H1 (cell line): ENCODE results near the gene TSEN54.

Source experiments
- CHD1 ChIP-seq: IDR thresholded peaks from 2 replicates; pipeline ENCODE4 v1.6.1; 2012; ENCODE audit warnings: low read depth, low read length, improper control_type of control experiment
- GABPA ChIP-seq: IDR thresholded peaks from 2 replicates; pipeline ENCODE4 v1.6.1; 2011; ENCODE audit warnings: mild to moderate bottlenecking, low read length, moderate library complexity, borderline replicate concordance; ENCODE audit not compliant: insufficient read depth
- MAFK ChIP-seq: IDR thresholded peaks from 2 replicates; pipeline ENCODE4 v1.6.1; 2012; ENCODE audit warnings: low read depth, mild to moderate bottlenecking, improper control_type of control experiment, low read length
- POLR2A ChIP-seq, 2 experiments: IDR thresholded peaks; 1 replicate in 1 of 2; 2 replicates in 1 of 2; pipeline ENCODE4 v1.6.1; 2011; ENCODE audit warnings: low read depth in 2 of 2, low read length in 2 of 2, mild to moderate bottlenecking in 2 of 2; ENCODE audit errors: control extremely low read depth in 1 of 2
- POLR2AphosphoS5 ChIP-seq: IDR thresholded peaks from 2 replicates; pipeline ENCODE4 v1.6.1; 2011; ENCODE audit warnings: low read depth, low read length
- RAD21 ChIP-seq, 2 experiments: IDR thresholded peaks in 1 of 2; conservative IDR thresholded peaks in 1 of 2; 2 replicates each; pipeline ENCODE4 v1.6.1; 2011; ENCODE audit warnings: low read depth in 2 of 2, low read length in 2 of 2, improper control_type of control experiment in 1 of 2, inconsistent platforms in 1 of 2, mild to moderate bottlenecking in 1 of 2, moderate library complexity in 1 of 2

DNA sequence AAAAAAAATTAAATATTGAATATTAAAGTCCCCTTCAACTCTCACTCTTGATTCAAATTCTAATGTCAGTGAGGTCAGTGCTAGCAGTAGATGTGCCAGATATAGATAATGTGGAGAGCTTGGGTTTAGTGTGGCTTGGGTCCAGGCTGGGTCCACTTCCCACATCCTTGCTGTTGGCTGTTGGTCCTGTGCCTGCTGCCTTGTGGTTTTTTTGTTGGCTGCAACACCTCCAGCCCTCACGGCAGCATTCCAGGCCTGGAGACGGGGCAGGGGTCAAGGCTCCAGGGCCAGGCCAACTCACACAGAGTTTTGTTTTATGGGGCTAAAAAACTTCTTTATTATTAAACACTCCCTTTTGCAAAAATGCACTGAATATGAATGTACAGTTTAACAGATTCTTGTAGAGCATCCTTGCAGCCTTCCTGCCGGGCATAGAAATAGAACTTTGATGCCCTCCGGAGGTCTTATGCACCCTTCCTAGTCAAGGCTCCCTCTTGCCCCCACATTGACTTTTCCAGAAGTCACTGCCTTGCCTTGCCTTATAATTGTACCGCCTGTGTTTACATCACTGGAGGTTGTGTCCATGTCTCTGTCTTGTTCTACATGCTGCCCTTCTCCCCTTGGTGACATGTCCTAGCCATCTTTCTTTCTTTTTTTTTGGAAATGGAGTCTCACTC is 45.7 kb downstream of the TSEN54 start:
- TF ChIP-seq RAD21 (IDR thresholded peaks at IDR 0.05 in 1 of 2, conservative IDR thresholded peaks at IDR 0.05 in 1 of 2; ENCODE audit: low read depth in 2 of 2, low read length in 2 of 2) = peak in 1 of 2 experiments; percentile 23; a peak in 1 of 4 replicates
- no peak for TF ChIP-seq CHD1
- no peak for TF ChIP-seq GABPA
- no peak for TF ChIP-seq MAFK
- no peak for TF ChIP-seq POLR2AphosphoS5
- no peak for TF ChIP-seq POLR2A (IDR thresholded peaks at IDR 0.05; ENCODE audit: control extremely low read depth in 1 of 2, low read depth in 2 of 2, low read length in 2 of 2)
